GM18517 (cell line): ENCODE measurements around the gene ZC3H12A.
A peak's percentile ranks its signal among the peaks of the same experiment; 100 is the strongest.

Experiments used
- ATAC-seq: cut with Tn5 transposase; IDR thresholded peaks from one replicate; pipeline ENCODE4 v1.9.1; 2021; ENCODE audit warnings: mild to moderate bottlenecking, moderate library complexity; ENCODE audit not compliant: unreplicated experiment

The ZC3H12A gene

DNA sequence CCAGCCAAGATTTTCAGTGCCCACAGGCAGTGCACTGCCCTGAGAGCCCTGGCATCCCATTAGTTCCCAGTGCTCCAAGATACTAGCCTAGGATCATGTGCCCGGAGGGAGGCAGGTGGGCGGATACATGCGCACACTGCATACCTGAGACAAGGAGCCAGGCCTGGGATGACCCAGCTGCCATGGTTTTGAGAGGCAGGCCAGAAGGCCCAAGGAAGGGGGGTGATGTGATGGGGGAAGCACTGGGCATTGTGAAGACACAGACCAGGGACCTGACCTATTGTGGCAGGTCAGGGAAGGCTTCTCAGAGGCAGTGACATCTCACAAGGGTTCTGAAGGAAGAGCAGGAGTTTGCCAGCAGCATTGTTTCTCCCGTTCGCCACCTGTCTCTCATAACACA, 3.6 kb downstream of the ZC3H12A start:
- no peak for ATAC-seq

DNA sequence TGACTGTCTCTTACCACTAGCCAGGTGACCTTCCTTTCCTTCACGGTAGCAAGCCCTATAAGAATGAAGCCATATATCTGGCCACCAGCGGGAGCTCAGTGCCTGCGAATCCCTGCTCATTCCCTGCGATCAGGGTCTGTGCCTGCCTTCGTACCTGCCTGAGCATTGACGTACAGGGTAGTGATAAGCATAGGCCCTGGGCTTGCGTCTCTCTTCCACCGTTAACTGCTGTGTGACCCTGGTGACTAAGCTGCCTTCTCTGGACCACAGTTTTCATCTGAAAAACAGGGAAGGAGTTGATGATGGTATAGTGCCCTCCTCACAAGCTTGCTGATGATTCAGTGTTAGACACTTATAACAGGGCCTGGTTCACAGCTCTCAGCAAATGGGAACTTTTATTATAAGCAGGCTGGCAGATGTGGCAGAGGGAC, 4.1 kb downstream of the ZC3H12A start:
- ATAC-seq, result no peak

DNA sequence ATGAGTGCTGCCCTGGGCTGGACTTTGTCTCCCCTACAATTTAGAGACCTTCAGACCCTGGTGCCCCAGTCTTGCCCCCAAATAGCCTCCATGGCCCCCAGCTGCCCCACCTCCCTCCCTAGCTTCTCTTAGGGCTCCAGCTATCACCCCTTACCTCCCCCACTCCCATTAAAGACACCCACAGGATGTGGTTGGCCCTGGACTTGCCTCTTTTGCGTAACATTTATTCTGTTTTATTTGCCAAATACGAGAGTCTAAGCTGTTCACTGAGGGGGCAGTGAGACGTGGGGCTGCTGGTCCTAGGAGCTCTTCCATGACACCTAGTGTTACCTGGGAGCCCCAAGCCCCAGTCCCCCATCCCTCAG, 4.5 kb downstream of the ZC3H12A start:
- ATAC-seq, result no peak

DNA sequence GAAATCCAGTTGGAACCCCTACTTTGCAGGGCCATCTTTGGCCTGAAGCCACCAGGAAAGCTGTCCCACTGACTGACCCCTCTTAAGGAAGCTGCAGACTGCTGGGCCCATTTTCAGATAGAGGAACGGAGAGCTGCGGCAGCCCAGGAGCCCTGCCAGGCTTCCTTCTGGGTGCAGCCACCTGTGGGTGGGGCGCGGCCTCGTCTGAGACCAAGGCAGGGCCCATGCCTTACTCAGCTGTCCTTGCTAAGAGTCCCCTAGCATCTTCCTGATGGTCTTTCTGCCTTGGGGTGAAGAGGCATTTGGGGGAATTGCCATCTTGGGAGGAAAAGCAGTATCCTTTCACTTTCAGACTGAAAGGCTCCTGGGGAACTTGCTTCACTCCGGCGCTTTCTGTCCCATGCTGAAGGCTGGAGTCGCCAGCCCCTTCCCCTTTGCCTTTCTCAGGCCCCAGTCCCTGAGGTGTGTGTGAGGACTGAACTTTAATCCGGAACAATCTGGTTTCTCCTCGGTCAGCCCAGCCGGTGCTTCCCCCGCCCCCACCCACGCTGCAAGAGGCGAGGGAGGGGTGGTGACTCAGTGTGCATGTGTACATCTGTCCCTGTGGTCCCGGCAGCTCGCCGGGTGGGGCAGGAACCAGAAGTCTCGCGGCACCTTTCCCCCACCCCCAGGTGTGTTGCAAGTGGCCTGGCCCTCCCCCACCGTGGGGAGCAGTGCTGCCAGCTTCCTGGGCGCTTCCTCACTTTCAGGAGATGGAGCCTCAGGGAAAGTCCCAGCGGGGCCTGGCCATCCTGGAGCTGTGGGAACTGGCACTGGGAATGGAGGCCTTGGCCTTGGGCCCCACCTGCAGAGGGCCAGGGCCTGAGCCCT, 5.1 kb downstream of the ZC3H12A start:
- ATAC-seq, result peak; percentile 41

DNA sequence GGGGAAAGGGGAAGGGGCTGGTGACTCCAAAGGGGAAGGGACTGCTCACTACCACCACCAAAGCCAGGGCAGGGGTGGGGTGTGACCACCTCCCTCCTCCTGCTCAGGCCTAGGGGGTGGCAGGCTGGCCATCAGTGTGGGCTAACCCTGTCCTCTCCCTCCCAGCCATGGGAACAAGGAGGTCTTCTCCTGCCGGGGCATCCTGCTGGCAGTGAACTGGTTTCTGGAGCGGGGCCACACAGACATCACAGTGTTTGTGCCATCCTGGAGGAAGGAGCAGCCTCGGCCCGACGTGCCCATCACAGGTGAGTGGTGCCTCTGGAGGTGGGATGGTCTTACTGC, 5.7 kb downstream of the ZC3H12A start:
- ATAC-seq, result no peak

DNA sequence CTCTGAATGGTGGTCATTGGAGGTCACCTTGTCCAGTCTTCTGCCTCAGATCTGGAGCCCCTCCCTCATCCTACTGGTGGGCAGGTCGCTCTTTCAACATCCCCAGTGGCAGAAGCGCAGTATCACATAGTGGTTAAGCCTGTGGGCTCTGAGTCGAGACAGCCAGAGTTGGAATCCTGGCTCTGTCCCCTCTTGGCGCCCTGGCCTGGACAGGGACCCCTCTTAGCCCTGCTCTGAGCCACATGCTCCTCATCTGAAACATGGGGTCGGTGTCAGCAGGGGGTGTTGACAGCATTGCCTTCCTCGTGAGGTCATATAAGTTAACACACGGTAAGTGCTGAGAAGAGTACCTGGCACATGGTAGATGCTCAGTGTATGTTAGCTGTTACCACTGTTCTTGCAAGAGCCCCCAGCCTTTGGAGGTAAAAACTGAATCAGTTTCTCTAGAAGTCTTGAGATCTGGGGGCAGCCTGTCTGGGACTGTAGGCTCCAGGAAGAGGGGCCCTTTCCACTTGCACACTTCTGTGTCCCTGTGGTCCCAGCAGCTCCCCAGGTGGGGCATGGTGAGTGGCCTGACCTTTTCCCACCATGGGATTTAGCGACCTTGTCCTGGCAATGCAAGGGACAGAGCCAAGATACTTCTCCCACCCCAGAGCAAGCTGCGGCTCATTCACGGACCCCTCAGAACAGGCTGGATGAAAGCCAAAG, 6.4 kb downstream of the ZC3H12A start:
- no peak for ATAC-seq

DNA sequence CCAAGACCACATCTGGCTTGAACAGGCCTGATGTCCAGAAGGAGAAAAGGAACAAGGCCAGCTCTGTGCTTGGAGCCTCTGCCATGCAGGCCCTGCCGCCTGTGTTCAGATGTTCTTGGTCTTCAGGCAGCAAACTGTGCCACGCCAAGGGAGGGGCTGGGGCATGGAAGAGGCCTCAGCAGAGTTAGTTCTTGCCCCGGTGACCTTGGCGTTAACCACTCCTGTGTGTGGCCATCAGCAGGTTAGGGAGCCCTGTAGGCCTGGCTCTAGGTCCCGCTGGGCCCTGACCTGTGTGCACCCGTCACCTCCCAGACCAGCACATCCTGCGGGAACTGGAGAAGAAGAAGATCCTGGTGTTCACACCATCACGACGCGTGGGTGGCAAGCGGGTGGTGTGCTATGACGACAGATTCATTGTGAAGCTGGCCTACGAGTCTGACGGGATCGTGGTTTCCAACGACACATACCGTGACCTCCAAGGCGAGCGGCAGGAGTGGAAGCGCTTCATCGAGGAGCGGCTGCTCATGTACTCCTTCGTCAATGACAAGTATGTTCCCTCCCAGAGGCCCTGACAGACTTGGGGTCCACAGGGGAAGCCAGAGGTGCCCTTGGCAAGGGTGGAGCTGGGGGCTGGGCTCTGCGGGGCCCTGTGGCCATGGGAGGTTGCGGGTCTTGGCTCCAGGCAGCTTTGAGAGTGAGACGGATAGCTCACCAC, 7.1 kb downstream of the ZC3H12A start:
- no peak for ATAC-seq

DNA sequence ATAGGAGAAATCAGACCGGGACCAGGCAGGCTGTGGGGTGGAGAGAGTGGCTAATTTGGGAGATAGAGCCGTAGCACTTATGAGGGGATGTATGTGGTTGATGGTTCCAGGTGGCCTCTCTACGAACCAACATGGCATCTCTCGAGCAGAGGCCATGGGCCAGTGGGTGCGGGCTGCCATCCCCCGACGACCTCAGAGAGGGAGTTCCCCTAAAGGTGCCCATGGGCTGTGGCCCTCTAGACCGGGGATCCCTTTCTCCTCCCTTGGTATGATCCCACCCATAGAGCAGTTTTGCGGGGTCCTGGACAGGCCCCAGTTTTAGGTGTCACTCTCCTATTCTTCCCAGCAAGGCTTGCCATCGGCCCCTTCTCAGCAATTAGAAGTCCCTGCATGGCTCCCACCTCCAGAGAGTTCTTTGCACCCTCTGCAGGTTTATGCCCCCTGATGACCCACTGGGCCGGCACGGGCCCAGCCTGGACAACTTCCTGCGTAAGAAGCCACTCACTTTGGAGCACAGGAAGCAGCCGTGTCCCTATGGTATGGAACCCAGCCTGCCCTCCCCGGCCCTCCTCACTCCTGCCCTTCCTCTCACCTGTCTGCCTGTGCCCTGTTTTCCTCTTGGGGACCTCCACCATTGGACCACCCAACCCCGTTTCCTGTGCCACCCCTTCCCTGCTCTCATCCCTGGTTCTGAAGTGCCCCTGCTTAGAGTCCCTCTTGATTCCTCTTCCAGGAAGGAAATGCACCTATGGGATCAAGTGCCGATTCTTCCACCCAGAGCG, 7.8 kb downstream of the ZC3H12A start:
- no peak for ATAC-seq

DNA sequence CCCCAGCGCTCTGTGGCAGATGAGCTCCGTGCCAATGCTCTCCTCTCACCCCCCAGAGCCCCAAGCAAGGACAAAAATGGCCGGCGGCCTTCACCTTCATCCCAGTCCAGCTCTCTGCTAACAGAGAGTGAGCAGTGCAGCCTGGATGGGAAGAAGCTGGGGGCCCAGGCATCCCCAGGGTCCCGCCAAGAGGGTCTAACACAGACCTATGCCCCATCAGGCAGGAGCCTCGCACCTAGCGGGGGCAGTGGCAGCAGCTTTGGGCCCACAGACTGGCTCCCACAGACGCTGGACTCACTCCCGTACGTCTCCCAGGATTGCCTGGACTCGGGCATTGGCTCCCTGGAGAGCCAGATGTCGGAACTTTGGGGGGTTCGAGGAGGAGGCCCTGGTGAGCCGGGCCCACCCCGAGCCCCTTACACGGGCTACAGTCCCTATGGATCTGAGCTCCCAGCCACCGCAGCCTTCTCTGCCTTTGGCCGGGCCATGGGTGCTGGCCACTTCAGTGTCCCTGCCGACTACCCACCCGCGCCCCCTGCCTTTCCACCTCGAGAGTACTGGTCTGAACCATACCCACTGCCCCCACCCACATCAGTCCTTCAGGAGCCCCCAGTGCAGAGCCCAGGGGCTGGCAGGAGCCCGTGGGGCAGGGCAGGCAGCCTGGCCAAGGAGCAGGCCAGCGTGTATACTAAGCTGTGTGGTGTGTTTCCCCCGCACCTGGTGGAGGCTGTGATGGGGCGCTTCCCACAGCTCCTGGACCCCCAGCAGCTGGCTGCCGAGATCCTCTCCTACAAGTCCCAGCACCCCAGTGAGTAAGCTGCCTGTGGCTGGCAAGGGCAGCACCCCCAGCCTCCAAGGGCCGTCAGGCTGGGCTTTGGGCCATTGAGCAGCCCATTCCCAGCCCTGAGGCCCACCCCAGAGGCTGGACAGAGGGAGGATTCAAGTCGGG, 8.7 kb downstream of the ZC3H12A start:
- ATAC-seq, result no peak

DNA sequence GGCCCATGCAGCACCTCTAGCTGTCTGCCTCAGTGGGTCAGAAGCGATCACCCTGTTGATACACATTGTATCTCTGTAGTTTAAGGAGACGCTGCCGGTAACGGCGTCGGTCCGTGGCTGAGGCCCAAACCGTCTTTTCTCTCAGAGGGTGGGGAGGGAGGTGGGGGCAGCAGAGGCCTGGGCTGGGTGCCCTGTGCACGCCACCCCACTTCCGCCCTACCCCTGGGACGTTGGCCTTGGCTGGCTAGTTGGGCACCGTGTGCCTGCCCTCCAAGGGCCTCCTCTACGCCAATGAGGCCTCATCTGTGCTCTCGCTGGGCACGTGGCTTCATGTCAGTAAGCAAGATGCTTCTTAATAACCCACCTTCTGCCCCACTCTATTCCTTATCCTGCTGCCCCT, 9.4 kb downstream of the ZC3H12A start:
- no peak for ATAC-seq

DNA sequence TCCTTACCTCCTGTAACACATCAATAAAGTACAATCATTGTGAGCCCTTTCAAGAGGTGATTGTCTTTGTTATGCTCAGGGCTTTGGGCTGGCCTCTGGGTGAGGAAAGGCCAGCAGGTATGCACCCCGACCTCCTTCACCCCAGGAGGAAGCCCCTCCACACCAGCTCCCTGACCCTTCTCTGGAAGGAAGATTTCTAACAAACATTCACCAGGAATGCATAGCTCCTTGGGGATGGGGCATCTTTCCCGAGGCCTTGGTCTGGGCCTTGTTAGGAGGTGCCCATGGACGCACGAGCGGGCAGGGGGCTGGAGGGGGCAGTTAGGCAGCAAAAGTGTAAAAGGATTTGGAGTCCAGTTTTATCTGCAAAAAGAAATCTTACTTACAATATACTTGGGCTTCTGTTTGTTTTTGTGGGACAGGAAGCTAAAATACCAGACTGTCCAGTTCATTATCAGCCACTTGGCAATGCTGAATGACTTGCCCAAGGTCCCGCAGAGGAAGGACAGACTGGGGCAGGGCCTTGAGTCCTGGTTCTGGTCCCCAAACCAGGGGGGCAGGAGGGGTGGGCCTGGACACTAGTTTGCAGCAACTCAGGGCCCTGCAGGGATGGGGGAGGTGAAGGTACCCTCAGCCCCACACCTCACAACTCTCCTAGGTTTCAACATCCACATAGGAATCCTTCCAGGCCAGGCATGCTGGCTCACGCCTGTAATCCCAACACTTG, 10.1 kb downstream of the ZC3H12A start:
- no peak for ATAC-seq

DNA sequence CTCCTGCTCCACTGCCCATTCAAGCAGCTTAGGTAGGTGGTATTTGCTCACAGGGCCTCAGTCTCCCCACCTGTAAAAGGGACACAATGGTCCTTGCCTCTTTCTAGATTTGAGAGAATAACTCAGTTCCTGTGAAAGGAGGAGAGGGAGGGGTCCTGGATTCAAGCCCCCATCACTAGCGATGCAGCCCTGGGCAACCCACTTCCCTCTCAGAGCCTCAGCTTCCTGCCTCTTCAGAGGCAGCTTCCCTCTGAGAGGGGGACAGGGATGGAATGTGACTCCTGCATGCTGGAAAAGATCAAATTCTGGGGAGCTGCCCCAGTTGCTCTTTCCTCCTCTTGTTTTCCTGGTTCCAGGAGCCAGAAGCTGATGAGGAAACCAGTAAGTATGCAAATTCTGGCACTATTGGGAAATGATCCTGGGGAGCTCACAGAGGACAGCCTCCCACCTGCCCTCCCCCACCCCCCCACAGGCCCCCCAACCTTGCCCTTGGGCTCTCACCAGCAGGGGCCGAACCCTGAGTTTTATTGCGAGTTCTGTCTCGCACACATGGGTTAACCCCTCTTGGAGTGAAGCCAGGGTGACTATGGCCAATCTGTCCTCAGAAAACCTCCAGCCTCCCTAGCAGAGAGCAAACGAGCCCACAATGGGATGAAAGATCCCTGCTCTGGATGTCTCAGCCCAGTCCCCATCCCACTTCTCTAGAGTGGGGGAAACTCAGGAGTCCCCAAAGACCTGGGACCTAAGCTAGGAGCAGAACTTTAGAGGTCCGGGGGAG, 11.7 kb downstream of the ZC3H12A start:
- no peak for ATAC-seq

DNA sequence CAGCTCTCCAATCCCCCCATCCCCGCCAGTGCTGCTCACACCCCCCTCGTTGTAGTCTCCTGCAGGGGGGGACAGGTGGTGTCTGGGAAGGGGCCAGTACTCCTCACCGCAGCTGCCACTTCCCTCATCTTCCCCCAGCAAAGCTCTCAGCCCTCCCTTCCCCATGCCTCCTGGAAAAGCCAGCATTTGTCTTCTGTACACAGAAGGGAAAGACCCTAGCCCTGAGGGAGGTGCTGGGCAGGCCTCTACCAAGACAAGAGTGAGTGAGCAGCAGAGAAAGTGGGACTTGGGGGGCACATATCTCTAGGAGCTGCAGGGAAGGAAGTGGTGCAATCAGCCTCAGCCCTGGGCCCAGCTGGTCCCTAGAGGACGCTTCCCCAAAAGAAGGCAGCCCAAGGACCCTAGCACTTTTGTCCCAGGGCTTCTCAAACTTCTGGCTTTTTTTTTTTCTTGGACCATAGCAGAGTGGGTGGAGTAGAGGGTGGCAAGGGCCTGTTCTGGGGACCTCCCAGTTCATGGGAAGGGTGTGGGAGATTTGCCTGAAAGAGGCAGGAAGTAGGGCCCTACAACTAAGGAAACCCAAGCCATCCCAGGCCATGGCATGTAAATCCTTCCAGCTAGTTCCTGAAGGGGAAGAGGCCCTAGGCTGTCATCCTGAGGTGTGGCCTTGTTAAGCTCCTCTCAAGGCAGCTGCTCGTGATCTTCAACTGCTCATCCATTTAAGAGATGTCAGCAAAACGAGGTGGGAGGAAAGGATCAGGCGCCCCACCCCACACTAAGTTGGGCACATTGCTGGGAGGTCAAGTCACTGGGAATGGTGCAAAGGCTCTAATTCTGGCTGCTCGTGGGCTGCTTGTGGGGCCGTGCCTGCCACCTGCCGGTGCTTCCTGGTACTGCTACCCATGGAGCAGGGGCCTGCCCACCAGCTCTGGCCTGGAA, 12.6 kb downstream of the ZC3H12A start:
- ATAC-seq, result no peak

DNA sequence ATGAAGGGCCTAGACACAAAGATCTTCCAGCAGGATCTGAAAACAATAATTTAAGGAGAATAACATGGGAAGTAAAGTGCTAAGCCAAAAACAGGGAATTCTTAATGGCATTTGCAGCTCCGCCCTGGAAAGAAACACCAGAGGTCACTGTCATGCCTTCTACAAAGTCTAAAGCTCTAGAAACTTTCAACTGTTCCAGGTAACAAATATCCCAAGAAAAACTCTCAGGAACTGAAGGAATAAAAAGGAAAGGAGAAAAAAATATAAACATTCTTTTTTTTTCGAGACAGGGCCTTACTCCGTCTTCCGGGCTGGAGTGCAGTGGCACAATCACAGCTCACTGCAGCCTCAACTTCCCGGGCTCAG, 13.2 kb downstream of the ZC3H12A start:
- ATAC-seq, result no peak

DNA sequence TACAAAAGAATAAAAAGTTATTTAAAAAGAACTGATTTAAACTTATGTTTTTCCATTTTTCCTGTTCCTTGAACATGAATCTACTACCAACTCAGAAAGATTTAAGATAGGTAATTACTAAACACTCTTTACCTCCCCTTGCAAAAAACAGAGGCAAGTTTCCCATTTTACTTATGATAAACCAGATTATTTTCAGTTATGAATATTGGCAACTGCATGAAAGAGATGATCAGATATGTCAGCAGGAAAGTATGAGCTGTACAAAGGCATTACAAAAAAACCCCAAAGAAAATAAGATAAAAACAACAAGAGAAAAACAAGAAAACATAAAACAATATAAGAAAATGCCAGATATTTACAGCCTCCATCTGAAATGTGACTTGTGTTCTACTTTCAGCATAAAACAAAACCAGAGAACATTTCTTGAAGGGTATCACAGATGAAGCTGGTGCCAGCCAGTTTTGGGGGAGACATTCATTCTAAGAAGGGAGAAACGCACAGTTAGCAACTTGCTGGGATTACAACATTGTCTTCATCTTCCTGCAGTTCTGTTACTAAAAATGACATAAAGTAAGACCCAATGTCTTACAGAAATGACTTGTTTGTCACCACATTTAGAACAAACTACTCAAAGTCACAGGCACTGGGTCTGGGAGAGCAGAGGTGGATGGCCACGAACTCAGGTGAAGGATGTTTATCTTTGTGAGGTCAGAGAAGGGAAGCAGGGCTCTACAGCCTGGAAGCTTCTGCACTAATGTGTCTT, 19.1 kb downstream of the ZC3H12A start:
- ATAC-seq, result no peak

DNA sequence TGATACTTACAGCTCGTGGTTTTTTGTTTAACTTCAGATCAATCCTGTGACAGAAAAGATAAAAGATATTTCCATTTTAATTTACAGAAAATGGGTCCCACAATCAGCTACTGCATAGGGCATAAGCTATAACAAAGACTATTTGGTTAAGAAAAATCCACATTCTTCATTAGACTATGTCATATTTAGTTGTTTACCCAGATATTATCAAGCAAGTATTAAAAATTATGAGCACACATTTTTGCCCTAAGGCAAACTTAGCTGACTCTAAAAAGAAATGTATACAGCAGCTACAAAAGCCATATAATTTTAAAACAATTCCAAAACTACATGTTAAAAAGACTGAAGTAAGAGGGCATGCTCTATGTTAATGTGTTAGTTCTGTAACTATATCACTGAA, 21.5 kb downstream of the ZC3H12A start:
- ATAC-seq, result no peak

DNA sequence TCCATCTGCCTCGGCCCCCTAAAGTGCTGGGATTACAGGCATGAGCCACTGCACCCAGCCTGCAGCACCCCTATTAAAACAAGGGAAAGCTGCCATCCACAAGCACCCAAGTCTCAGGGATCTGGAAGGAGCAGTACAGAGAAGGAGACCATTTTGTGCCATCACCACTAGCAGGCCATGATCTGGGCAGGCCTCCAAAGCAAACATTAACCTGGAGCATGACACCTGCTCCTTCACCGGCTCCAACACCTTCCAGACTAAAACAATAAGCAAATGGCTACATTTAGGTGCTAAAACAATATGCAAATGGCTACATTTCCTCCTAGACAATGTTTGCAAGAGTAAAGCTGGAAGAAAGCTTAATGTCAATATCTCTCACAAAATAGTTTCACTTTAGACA, 23.5 kb downstream of the ZC3H12A start:
- no peak for ATAC-seq
